HG02970 (cell line): Measurements from ENCODE around the gene EPHA2.

Source experiments
- ATAC-seq: cut with Tn5 transposase; IDR thresholded peaks from one replicate; pipeline ENCODE4 v1.9.1; 2021; ENCODE audit warnings: mild to moderate bottlenecking, moderate library complexity, moderate number of reproducible peaks; ENCODE audit not compliant: unreplicated experiment, low FRiP score

Gene EPHA2

DNA sequence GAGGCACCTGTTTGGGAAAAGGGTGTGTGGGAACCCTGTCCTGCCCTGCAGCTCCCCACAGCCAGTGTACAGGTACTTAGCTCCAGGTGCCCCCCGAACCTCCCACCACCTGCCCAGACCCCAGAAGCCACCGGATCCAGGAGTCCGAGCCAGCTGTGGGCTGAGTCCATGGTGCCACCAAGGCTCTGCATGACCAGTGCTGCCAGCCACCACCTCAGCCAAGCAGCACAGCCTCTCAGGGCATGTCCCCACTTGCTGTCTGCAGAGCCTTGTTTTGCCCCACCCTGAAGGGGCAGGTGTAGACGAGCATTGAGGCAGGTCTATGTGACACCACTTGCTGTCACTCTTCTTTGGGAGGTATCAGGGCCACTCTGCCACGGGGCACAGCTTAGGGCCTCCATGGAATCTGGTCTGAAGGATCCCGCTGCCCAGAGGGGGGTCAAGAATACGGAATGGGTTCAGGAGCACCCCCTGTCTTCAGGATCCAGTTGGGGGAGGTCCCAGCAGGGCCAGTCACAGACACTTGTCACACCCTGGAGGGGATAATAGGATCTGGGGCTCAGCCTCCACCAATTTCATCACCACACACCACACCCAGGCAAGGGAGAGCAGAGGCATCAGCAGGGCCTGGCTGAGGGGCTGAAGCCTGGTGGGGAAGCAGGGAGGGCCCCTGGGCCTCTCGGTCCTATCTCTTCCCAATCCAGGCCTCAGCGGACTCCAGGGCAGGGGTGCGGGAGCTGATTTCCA is 28.9 kb upstream of the EPHA2 start:
- ATAC-seq = no peak

DNA sequence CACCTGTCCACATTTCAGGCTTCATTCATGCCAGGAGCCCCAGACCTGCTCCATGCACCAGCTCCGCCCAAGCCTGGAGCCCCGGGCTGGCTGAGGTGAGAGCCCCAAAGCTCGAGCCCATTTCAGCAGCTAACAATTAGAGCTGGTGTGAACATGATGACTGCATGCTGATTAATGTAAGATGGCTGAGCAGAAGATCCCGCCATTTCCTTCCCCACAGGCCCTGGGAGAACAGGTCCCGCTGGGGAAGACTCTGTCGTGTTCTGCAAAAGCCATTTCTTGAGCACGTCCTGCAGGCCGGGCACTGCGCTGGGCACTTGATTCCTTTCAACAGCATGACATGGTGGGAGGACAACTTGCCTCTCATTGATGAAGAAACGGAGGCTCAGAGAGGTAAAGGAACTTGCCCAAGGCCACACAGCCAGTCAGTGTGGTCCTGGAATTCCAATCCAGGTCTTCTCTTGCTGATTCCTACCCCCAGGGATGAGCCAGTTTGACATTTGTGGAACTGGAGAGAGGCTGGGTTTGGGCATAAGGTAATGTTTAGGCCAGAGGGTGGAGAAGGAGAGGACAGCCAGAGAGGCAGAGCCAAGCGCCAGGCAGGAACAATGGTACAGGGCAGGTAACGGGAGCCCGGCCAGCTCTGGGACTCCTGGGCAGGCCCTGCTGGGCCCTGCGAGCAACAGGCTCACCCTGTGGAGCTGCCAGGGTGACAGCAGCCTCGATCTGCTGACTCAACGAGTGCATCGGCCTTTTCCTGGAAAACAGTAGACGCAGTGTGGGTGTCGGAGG is 28.1 kb upstream of the EPHA2 start:
- no peak for ATAC-seq

DNA sequence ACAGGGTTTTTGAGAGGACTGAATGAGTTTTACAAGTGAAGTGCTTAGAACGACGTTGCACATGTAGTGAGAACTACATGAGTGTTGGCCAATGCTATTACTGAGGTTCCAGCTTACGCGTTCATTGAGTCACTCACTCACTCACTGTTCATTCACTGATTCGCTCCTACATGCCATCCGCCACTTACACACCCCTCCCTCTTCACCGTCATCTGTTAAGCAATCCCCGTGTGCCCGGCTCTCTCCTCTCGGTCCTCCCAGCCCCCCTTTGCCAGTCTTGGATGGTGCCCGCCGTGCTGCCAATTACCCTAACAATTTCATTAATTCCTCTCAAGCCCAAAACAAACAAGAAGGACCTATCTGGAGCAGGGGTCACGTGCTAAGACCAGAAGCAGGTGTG is 27.3 kb upstream of the EPHA2 start:
- ATAC-seq = no peak

DNA sequence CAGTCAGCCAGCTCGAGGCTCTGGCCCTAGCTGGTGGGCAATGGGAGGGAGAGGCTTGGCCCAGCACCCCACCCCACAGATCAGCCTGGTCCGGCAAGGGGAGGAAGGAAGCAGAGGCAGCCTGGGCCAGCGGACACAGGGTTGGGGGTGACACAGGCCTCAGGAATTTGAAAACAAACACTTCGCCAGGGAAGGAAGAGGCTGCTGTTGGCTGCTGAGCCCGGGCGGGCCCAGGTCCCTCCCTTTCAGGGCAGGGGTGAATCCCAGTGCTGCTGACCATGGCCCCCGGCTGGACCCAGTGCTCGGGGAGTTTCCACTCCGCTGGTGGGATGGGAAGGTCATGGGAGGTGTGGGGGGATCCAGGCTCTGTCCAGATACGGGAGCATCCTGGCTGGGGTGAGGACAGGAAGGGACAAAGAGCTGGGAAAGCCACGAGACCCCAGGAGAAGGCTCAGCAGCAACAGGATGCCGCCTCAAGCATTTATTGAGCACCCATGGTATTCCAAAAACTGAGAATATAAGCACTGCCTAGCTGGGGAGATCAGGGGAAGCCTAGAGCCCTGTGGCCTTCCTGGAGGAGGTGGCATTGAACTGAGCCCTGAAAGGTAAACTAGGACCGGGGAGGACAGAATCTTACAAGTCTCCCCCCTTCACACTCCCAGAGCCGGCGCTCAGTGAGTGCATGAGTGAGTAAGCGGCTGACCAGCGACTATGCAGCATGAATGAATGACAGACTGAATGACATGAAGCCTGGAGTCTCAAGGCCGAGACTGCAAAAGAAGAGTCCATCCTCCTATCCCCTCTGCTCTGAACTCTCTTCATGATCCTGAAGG is 26.2 kb upstream of the EPHA2 start:
- no peak for ATAC-seq

DNA sequence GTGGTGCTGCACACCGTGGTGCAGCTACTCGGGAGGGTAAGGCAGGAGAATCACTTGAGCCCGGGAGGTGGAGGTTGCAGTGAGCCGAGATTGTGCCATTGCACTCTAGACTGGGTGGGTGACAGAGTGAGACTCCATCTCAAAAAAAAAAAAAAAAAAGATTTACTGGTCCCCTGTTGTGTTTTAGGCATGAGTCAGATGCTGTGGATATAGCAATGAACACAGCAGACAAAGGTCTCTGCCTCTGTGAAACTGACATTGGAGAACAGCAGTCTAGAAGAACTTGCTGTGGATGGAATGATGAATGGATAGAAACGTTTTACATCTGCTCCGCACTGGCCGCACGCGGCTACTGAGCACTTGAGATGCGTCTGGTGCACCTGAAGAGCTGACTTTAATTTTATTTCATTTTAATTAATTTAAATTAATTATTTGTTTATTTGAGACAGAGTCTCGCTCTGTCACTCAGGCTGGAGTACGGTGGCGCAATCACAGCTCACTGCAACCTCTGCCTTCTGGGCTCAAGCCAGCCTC is 24.5 kb upstream of the EPHA2 start:
- ATAC-seq = no peak

DNA sequence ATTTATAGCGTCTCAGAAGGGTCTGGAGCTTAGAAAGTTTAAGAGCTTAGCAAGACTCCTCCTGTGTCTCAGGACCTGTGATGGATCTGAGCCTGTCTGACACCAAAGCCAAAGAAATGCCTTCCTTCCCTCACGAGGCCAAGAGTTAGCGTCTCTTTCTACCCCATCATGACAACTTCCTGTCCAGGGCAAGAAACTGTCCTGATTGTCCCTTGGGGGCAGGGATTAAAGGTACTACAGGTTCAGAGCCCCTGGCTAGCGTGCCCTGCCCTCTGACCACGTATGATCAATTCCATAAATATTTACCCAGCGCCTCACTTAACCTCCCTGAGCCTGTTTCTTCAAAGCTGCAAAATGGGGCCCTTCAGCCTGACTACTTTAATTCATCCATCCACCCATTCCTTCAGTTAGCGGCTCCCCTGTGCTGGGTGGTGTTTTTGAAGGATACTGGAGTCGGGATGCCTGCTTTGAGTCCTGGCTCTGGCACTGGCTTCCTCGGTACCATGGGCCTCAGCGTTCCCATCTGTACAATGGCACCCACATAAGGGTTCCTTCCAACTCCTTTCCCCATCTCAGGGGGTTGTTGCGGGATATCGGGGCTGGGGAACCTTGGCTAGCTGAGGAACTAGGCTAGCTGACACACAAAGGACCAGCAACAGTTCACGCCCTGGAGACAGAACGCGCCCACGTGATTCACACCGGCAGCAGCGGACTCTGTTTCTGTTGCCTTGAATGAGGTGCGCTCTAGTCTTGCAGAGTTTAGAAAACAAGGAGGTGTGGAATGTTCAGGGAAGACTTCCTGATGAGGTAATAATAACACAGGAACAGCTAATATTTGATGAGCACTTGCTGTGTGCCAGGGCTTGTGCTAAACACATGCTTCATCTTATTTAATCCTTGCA is 23.0 kb upstream of the EPHA2 start:
- ATAC-seq = no peak

DNA sequence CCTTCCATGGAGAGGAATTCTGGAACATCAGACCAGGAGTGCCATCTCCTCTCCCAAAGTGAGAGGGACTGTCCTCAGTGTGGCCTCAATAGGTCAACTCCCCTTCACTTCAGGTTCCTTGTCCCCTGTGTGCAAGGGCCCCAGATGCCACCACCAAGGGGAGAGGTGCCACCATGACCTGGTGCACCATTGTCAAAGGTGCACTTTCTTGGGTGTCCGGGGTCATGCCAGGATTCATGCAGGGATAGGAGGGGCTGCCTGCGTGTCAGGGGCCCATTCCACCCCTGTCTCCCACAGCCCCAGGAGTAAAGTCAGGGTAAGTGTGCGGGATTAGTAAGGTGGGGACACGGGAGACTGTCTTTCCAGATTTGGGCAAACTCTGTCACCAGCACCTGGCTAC is 21.4 kb upstream of the EPHA2 start:
- ATAC-seq = no peak

DNA sequence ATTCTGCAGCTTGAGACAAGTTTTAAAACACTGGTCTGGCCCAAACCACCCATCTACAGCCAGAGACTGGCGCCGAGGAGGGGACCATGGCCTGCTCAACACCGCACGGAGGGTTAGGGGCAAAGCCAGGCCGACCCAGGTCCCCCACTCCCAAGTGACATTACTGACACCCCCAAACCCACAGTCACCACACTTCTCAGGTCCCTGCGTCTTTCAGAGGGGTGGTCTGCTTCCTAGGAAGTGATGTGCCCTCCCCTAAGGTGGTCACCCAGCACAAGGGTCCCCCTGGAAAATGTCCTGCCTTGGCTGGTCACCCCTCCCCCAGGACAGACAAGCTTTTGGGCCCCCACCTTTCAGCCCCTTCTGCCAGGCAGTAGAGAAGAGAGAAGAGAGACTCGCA is 20.8 kb upstream of the EPHA2 start:
- no peak for ATAC-seq

DNA sequence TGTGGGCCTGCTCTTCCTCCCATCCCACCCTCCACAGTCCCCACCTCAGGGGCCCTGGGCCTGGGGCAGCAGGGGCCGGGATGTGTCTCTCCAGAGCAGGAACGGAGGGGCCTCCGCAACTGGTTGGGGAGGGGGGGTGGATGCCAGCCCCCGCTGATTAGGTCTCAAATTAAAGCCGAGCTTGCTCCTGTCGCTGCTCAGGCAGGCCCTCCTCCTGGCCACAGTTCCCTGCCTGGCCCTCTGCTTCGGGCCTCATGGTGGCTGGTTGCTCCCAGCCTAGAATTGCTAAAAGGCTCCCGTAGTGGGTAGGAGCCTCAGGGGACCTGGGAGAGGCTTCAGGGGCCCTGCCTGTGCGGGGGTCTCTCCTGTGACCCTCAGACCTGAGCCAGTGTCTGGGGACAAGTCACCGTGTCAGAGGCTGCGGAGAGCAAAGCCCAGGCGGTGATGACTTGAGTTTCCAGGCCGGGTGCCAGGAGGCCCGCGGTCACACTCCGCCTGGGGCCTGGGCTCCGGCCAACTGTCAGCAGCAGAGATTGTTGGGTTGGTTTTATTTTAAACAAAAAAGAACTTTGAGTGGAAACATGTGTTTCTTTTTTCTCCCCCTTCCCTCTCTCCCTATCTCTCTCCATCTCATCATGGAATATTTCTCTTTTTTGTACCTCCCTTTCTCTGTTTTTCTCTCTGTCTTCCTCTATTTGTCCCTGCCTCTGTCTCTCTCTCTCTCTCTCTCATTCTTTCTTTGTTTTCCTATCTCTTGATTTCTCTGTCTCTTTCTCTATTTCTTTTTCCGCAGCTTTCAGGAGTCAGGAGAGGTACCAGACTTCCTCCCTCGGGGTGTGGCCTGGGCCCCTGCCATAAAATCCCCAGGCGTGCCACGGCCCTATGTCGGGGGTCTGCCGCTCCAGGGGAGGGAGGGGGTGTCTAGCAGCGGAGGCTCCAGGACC is 20.0 kb upstream of the EPHA2 start:
- ATAC-seq = no peak

DNA sequence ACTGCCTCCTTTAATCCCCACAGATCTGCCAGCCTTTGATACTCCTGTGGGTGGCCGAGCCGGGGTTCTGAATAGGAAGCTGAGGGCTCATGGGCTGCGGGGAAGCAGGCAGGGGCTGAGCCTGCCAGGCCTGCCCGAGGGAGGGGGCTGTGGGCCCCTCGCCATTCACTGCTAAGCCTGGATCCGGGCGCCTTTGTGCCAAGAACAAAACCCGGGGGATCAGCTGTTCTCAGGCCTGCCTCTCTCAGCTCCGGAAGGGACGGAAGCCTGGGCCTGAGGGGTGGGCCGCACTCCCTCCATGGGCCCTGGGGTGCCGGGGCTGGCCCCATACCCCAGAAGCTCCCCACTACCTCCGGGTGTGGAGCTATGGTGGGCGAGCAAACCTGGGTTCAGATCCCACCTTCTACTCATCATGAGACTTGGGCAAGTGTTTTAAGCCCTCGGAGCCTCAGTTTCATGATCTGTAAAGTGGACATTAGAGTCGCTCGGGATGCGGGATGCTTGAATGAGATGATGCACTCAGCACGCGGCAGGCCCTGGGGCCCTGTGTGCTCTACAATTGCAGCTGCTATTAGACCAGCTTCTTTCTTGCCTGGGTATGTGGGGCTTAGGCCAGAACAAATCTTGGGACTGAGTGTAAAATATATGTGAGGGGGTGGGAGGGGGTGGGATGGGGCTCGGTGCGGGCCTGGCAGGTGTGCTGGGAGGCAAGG is 19.2 kb upstream of the EPHA2 start:
- ATAC-seq = no peak

DNA sequence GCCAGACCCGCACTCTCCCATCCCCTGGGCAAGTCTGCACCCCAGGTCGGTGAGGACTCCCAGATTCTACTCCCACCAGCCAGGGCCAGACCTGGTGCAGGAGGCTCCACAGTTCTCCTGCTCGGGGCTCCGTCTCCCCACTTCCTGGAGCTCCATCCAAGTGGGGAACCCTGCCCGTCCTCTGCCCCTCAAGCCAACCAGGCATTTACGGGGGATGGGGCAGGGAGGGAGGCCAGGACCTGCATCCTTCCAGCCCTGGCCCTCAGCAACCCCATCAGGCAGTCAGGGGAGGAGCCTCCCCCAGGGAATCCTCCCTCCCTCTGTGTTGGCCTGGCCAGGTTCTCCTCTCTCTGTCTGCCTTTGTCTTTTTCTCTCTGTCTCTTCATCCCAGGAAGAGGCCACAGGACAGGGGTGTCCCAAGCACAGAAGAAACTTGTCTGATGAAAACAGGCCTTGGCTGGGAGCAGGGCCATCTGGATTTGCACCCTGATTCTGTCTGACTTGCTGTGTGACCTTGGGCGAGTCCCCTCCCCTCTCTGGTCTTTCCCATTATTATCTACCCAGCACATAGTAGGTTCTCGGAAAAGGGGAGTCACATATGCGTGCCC is 18.5 kb upstream of the EPHA2 start:
- no peak for ATAC-seq

DNA sequence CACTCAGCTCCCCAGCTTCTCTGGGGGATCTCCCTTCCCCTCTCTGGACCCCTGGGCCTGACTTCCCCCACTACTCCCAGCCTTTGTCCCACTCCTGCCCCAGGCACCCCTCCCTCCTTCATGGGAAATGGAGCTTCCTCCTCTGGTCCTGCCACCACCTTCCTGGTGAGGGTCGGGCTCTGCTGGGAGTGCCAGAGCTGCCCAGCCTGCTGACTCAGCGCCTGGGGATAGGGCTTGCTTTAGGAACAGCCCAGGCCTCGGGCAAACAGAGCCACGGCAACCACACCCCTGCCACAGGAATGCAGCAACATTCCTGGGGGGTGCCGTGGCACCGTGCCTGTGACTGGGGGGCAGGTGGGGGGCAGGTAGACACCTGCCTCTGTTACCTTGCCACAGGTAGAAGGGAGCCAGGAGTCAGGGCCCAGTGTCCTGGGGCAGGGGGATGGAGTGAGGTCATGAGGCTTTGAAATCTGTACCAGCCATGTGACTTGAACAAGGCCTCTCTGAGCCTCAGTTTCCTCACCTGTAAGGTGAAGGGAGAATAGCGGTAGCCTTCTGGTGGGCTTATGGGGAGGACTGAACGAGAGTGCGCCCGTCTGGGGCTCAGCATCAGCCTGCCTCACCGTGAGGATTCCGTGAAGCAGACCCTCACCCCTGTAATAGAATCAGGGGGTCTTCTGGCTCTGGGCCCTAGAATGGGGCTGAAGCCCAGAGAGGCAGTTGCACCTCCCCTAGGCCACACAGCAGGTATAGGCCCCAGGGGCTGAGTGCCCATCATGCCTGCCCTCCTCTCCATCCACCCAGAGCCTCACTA is 17.8 kb upstream of the EPHA2 start:
- no peak for ATAC-seq

DNA sequence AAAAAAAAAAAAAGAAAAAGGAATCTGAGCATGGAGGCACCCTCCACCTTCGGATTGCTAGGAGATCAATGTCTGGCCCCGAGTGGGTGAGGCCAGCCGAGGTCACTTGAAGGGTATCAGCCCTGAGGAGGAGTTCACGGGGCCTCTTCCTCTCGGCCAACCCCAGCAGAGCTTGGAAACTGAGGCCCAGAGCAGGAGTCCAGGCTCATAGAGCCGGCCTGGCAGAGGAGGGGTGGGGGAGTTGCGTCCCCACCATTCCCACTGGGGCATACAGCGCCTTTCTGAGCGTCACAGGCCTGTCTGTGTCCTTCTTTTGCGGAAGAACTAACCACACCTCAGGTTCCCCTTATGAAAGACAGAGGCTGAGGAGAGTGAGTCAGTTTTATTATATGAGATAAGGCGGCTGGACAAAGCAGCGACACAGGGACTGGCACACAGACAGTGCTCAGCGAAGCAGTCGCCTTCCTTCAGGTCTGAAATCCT is 17.1 kb upstream of the EPHA2 start:
- ATAC-seq = no peak

DNA sequence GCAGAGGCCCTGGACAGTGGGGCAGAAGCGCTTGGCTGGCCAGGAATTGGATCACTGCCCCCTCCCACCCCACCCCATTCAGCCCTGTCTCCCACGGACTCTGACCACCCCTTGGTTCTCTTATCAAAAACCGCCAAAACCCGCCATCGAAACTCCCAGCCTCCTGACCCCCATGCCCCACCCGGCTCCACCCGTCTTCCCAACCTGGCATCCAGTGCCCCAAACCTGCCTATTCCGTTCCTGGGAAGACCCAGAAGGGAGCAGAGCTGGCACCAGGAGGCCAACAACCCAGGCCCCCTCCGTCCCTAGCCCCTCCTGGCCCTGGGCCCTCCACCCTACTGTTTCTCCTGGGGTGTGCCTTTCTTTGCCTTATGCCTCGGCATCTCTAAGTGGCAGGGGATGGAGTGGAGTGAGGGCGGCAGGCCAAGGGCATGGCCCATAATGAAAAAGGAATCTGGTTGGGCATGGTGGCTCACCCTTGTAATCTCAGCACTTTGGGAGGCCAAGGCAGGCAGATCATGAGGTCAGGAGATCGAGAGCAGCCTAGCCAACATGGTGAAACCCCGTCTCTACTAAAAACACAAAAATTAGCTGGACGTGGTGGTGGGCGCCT is 16.5 kb upstream of the EPHA2 start:
- ATAC-seq = no peak

DNA sequence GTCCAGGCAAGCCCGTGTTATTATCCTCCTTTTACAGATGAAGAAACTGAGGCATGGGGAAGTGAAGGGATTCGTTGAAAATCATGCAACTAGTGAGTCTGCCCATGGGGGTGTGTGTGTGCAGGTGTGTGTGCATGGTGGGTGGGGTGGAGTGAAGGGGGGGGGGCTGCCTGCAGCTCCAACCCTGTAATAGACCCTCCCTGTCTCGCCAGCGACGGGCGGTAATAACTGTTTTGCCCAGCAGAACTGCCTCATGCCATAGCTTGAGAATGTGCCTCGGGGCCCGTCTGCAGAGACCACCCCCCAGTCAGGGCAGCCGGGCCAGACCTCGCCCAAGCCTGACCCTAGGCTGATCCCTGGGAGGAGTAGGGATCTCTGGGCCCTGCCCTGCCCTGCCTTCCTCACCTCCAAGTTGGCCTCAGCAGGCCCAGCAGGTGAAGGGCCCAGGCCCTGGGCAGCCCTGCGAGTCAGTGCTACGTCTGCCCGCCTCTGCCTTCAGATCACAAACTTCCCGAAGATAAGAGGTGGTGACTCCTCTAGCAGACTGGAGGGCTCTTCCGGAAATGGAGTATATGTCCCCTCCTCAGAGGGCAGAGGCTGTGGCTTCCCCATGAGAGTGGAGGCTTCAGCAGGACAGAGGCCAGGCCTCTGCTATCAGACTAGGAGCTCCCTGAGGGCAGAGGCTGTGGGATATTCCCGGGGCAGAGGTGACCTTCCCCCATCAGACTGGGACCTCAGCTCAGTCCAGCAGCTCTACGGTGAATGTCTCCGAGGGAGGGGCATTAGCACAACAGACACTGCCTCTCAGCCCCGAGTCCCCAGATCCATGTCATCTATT is 15.7 kb upstream of the EPHA2 start:
- ATAC-seq = no peak

DNA sequence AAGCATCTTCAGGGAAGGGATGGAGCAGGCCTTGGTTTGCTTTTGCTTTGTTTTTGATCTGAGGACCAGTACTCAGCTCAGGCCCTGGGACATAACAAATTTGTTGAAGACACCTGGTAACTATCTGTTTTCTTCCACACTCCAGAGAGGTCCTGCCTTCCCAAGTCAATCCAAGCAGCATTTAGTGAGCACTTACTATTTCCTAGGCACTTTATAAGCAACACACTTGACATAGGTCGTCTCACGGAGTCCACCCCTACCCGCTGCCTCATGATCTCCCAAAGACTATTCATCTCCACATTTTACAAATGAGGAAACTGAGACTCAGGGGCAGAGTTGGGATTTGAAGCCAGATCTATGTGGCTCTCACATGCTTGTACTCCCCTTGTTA is 14.4 kb upstream of the EPHA2 start:
- no peak for ATAC-seq
